Smooth muscle cell of the pulmonary artery (primary cell): Measurements from ENCODE around the gene ZNF540. TPM values are rescaled to one million over a fixed set of nuclear protein-coding genes. Genes with fewer than 3 reads are reported as not detected.

ENCODE experiments used
- total RNA-seq: library from RNA; depleted of rRNA; stranded (reverse); fragments of >200 nt; gene quantifications from 2 replicates; pipeline ENCODE4 v1.2.3, GENCODE V29; 2014

The ZNF540 gene
- 0.69 and 0.72 TPM in 2 replicates for total RNA-seq

DNA sequence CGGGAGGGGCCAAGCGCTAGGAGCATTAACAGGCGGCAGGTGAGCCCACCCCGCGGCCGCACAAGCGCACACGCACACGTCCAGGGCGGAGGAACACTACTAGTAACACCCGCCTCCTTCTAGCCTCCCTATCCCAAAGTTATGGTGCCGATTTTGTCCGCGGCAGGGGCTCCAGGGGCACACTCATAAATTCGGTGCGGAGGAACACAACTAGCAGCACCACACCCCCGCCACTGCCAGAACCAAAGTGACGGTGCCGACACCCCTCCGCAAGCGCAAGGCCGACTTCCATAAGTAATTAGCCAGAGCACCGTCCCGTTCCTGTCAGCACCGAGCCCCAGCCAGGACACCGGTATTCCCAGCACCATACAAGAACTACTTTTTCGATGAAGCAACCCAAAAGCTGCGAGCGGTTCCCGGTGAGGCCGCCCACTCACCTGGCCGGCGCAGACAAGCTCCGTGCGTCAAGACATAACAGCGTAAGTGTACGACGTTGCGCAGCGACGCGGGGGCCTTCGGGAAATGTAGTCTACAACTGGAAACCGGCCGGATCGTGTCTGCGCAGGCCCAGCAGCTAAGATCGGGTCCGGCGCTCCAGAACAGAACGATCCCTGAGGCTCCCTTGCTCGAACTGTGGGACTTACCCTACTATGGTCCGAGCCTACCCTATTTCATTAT, at the start of gene ZNF540, which contains the start of gene ZNF571:
ZNF540 (plus strand) TSS at position 573 of the 678 bp plus-strand sequence. CDS start 3,572 bp downstream, outside the sequence.
ZNF571 (minus strand) TSS at position 489 of the 678 bp plus-strand sequence. CDS start 8,116 bp downstream, outside the sequence.

GRCh38 chr19:37655301-37655688, 60.6 kb downstream of the ZNF540 start, which contains the start of gene ZFP30:
TSS of gene ZFP30 (minus strand) at chr19:37655465. CDS start at chr19:37647822, 7,643 bp downstream.

Other genes starting within 250 kb of the ZNF540 start
- gene ZNF527, start 223.8 kb upstream of the ZNF540 start, total RNA-seq: 4.2 and 4.9 TPM in 2 replicates
- gene ZNF569, start 127.4 kb upstream of the ZNF540 start, total RNA-seq: 6.7 and 7.5 TPM in 2 replicates
- 9.3 and 9.8 TPM in 2 replicates for gene ZNF570, start 125.5 kb upstream of the ZNF540 start, total RNA-seq
- gene ZNF793, start 87.9 kb upstream of the ZNF540 start, total RNA-seq: 1.2 and 2.9 TPM in 2 replicates
- 3.2 and 3.7 TPM in 2 replicates for gene ZNF571, start 84 bp upstream of the ZNF540 start, total RNA-seq
- gene ZFP30, start 60.6 kb downstream of the ZNF540 start, total RNA-seq: 14.9 and 17.1 TPM in 2 replicates
- 6.5 and 6.8 TPM in 2 replicates for gene ZNF607, start 124.9 kb downstream of the ZNF540 start, total RNA-seq
- gene ZNF573, start 184.7 kb downstream of the ZNF540 start, total RNA-seq: 6.8 and 7.1 TPM in 2 replicates